SH-SY5Y (cell line): Measurements from ENCODE around the gene MGP.

Source experiments
- GATA2 ChIP-seq: IDR thresholded peaks from 2 replicates; pipeline ENCODE4 v1.6.1; 2011; ENCODE audit warnings: mild to moderate bottlenecking, low read depth, low read length
- GATA3 ChIP-seq: IDR thresholded peaks from 2 replicates; pipeline ENCODE4 v1.6.1; 2011; ENCODE audit warnings: low read depth, mild to moderate bottlenecking, low read length, moderate library complexity

DNA sequence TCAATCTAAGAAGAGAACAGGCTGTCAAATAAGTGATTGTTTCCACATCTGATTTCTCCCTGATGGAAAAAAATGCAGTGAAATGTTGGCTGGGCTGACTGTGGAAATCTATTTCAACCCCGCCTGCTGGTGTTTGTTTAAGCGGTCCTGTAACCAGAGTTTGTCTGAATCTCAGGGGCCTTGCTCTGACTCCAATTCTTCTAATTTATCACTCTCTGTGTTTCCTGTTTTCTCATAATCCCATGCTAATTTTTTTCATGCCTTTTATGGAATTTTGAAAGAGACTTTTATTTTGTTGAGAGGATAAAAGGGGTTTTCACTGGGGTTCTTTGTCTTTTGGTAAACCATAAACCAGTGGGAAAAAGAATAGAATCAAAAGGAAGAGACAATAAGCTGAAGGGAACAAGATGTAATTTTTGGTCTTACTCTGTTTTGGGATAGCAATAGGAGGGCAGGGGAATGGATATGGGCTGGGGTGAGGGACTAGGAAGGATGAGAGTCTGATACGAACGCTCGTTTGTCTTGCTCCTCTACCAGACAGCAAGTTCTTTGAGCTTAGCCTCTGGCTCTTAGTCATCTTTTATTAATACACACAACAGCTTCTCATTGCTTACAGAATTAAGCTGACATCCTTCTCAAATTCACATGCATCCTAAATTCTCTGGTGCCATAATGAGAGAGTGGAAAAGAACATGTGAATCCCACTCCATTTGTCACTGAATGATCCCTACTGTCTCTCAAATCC is 8.0 kb upstream of the MGP start:
- TF ChIP-seq GATA2: no peak
- TF ChIP-seq GATA3: no peak
